Neural crest cell (in vitro differentiated cells): ENCODE data around the gene FRMD4A. TPM values are rescaled to one million over a fixed set of nuclear protein-coding genes. Genes with fewer than 3 reads are reported as not detected.

Experiments
- DNase-seq: peaks from one replicate; pipeline ENCODE4 v3.0.0; 2021; ENCODE audit warnings: low read depth, mixed read lengths, low spot score
- H3K27ac Mint-ChIP-seq: one replicate; pipeline ENCODE4 v1.8.0; 2021; ENCODE audit warnings: mild to moderate bottlenecking, mixed read lengths; ENCODE audit not compliant: unreplicated experiment
- H3K27me3 Mint-ChIP-seq: 2 replicates; pipeline ENCODE4 v1.8.0; 2021; ENCODE audit warnings: low read depth, mild to moderate bottlenecking, mixed read lengths
- H3K36me3 Mint-ChIP-seq: 2 replicates; pipeline ENCODE4 v1.8.0; 2021; ENCODE audit warnings: low read depth, mild to moderate bottlenecking, mixed read lengths
- H3K4me1 Mint-ChIP-seq: 2 replicates; pipeline ENCODE4 v1.8.0; 2021; ENCODE audit warnings: mixed read lengths
- H3K4me3 Mint-ChIP-seq: one replicate; pipeline ENCODE4 v1.8.0; 2021; ENCODE audit warnings: mild to moderate bottlenecking, mixed read lengths
- H3K9me3 Mint-ChIP-seq: 2 replicates; pipeline ENCODE4 v1.8.0; 2021; ENCODE audit warnings: mixed read lengths
- CTCF ChIP-seq: fragments of 200-600 bp; sonication (generic); conservative IDR thresholded peaks from 2 replicates; pipeline ENCODE4 v1.5.0; 2021; ENCODE audit warnings: antibody characterized with exemption, mild to moderate bottlenecking
- total RNA-seq: library from RNA; stranded (reverse); gene quantifications from 2 replicates; pipeline ENCODE4 v1.2.1, GENCODE V29; 2021

Gene FRMD4A
- total RNA-seq, 1 donor from 2014 or later: 65.3 TPM

- Mint-ChIP-seq H3K4me3 (no peak overlapping the region), H3K27ac (no peak overlapping the region), H3K4me1 (no peaks in the 10 kb centered on the region), H3K36me3 (no peaks in the 10 kb centered on the region), H3K27me3 (peaks cover 10% of the 10 kb centered on the region), H3K9me3 (peaks cover 7% of the 10 kb centered on the region)
- DNase-seq: no peak
- TF ChIP-seq CTCF: no peak
Measured at GRCh38 chr10:14322526-14323188, 8.1 kb downstream of the FRMD4A start.

GRCh38 chr10:14318007-14318406 lies 12.7 kb downstream of the FRMD4A start:
- H3K4me1 Mint-ChIP-seq: no peaks in the 10 kb centered on the region
- H3K27me3 Mint-ChIP-seq: peaks cover 26% of the 10 kb centered on the region
- peaks cover 3% of the 10 kb centered on the region for H3K9me3 Mint-ChIP-seq
- no peak for TF ChIP-seq CTCF
- no peak for DNase-seq
- H3K27ac Mint-ChIP-seq: no peak overlapping the region
- H3K4me3 Mint-ChIP-seq: no peak overlapping the region
- no peaks in the 10 kb centered on the region for H3K36me3 Mint-ChIP-seq

GRCh38 chr10:14312014-14312413 lies 18.7 kb downstream of the FRMD4A start:
- Mint-ChIP-seq H3K9me3 (no peaks in the 10 kb centered on the region), H3K4me1 (peaks cover 8% of the 10 kb centered on the region), H3K27me3 (peaks cover 22% of the 10 kb centered on the region), H3K4me3 (no peak overlapping the region), H3K27ac (no peak overlapping the region), H3K36me3 (no peaks in the 10 kb centered on the region)
- no peak for TF ChIP-seq CTCF
- no peak for DNase-seq

GRCh38 chr10:14311206-14311957 lies 19.3 kb downstream of the FRMD4A start:
- Mint-ChIP-seq H3K4me3 (no peak overlapping the region), H3K27ac (no peak overlapping the region)
- TF ChIP-seq CTCF: no peak

GRCh38 chr10:14309593-14309992 lies 21.1 kb downstream of the FRMD4A start:
- DNase-seq: no peak
- Mint-ChIP-seq H3K27ac (no peak overlapping the region), H3K27me3 (peaks cover 11% of the 10 kb centered on the region), H3K4me1 (peaks cover 8% of the 10 kb centered on the region), H3K36me3 (no peaks in the 10 kb centered on the region), H3K4me3 (no peak overlapping the region), H3K9me3 (no peaks in the 10 kb centered on the region)
- TF ChIP-seq CTCF: no peak

More at GRCh38 chr10:14311206-14311957, 19.3 kb downstream of the FRMD4A start:
- H3K9me3 Mint-ChIP-seq: no peaks in the 10 kb centered on the region
- H3K4me1 Mint-ChIP-seq: peaks cover 8% of the 10 kb centered on the region
- no peaks in the 10 kb centered on the region for H3K36me3 Mint-ChIP-seq
- H3K27me3 Mint-ChIP-seq: peaks cover 20% of the 10 kb centered on the region
- no peak for DNase-seq
